Stimulated activated CD4-positive, alpha-beta T cell treated with anti-CD3 and anti-CD28 coated beads, Interleukin-4, amount 100 ng/mL, for 4 hours (primary cell): ENCODE data around the gene HTT.
"Not testable (repeated sequence)": the region's sequence is repeated elsewhere in the genome, so short reads cannot be mapped to it uniquely, and the experiment has no call there.

ENCODE experiments used
- DNase-seq, 2 experiments: peaks; one replicate each; pipeline ENCODE4 v3.0.0-alpha.2; 2020

Gene HTT

DNA sequence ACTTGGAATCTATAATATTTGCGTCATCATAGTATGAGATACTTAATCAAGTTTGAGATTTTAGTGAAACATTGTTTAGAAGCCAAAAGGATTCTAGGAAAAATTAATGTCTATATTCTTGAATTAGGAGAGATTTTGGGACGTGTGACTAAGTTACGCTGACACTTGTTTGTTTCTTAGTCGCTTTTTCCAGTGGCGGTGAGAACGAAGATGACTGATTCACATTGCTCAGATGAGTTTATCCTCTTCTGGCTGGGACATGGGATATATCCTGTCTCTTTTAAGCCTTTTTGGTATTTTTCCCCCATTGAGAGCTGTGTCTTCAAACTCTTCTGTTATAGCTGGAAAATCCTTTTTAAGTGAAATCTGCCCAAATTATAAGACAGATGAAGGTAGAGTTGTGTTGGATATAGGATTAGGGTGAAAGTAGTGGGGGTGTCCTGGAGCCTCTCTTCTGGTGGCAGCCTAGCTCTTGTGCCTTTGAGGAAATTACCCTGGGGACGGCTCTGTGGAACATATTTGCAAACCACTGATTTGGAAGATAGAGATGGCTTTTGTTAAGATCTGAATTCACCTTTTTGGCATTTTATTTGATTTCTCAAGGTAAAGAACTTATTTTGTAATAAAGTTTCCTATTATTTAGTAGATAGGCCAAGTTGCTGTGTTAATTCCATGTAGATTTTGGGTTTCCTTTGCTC lies 49.7 kb downstream of the HTT start:
- no peak for DNase-seq

DNA sequence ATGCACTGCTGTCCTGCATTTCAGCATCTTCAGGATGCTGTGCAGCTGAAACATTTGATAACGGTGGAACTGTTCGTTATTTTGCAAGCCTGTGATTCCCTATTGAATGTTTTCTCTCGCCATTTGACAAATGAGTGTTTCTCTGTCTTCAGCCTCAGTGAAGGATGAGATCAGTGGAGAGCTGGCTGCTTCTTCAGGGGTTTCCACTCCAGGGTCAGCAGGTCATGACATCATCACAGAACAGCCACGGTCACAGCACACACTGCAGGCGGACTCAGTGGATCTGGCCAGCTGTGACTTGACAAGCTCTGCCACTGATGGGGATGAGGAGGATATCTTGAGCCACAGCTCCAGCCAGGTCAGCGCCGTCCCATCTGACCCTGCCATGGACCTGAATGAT lies 52.6 kb downstream of the HTT start:
- no peak for DNase-seq

DNA sequence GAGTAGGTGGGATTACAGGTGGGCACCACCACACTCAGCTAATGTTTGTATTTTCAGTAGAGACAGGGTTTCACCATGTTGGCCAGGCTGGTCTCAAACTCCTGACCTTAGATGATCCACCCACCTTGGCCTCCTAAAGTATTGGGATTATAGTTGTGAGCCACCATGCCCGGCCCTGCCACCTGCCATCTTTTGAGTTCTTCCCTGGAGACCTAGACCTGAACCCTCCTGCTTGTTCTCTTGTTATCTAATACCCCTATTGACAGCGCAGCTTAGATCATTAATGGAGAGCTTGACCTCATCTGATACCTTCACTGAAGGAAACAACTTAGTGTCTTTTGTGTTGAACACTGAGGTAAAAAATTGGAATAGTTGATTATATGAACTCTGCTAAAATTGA lies 53.6 kb downstream of the HTT start:
- DNase-seq: no peak

DNA sequence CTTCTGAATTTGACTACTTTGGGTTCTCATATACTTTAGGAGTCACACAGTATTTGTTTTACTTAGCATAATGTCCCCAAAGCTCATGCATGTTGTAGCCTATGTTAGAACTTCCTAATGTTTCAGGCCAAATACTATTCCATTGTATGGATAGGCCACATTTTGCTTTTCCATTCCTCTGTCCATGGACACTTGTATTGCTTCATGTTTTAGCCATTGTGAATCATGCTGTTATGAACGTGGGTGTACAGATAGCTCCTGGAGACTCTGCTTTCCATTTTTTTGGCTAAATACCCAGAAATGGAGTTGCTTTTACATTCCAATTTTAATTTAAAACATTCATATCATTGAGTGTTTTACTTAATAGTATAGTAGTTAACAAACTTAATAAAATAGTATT lies 54.5 kb downstream of the HTT start:
- DNase-seq: no peak

DNA sequence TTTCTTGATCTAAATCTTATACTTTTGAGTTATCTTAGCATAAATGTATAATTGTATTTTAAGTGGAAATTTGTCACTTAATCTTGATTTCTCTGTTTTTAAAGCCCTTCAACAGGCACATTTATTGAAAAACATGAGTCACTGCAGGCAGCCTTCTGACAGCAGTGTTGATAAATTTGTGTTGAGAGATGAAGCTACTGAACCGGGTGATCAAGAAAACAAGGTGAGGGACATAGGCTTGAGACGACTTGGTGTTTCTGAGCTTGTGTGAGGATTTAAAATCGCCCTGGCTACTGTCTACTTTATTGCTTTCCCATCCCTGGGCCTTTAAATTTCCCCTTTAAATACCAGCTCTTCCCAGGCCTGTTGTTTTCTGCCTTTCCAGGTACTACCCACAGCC lies 55.7 kb downstream of the HTT start:
- no peak for DNase-seq

DNA sequence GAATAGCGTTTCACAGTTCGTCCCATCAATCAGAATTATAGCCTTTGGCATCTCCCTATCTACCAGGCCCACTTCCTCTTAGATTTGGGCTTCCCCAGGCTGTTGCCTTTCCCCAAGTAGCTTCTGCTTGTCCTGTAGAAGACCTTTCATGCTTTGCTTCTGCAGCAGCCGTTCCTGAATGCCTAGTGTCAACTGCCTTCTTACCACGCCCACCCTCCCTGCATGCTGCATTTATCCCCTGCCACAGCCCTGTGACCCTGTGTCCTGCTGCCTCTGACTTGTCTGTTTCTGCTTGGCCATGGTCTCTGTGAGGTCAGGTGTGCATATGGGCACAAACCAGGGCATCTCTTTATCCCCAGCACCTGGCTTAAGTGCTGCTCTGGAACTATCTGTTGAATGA lies 56.3 kb downstream of the HTT start:
- DNase-seq: no peak

DNA sequence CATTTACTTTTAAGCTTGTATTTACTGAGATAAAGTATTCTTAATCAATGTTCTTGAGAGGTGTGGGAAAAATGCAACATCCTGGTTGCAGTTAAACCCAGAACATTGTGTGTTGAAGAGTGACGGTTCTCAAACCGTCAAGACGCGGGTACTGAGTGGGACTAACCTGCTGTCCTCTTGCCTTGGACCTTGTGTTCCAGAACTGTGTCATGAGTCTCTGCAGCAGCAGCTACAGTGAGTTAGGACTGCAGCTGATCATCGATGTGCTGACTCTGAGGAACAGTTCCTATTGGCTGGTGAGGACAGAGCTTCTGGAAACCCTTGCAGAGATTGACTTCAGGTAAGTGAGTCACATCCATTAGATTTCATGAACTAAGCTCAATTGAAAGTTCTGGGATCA lies 59.7 kb downstream of the HTT start:
- no peak for DNase-seq

DNA sequence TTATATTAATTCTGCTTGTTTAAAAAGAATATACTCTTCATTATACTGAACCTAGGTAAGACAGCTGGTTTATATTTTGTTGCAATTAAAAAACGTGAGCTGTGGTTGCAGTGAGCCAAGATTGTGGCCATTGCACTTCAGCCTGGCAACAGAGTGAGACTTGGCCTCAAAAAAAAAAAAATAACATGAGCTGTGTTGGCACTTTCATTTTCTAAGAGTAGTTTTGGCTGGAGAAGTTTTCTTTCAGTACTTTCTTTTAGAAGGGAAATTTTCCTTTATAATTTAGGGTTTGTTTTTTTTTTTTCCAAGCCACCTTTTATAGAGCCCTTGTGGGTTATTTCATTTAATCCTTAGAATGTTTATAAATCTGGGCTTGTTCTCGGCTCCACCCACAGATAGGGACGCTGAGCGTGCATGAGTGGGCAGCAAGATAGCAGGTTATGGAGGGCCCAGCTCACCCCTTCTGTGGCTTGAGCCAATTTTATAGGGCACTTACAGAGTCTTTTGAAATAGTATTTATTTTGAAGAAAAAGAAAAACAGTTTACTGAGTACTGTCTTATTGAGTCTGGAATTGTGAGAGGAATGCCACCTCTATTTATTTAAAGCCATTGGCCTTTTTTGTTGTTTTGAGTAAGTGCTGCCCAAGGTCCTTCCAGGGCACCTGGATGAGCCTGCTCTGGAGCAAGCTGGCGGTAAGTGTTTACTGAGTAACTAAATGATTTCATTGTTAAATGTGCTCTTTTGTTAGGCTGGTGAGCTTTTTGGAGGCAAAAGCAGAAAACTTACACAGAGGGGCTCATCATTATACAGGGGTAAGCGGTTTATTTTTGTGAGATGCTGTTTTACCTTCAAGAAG lies 60.9 kb downstream of the HTT start:
- no peak for DNase-seq

DNA sequence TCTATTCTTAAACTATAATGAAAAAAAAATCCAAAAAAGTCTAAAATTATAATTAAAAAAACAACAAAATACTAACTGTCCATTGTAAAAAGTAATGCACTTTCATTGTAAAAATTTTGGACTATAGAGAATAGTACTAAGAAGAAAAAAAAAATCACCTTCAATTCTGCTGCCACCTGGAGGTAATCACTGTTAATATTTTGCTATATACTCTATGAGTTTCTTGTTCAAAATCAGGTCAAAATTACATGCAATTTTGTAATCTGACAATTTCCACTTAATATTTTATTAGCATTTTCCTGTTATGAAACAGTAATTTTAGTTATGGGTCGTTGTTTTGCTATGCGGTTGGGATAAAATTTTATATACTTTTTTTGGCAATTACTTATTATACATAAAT lies 62.0 kb downstream of the HTT start:
- no peak for DNase-seq

DNA sequence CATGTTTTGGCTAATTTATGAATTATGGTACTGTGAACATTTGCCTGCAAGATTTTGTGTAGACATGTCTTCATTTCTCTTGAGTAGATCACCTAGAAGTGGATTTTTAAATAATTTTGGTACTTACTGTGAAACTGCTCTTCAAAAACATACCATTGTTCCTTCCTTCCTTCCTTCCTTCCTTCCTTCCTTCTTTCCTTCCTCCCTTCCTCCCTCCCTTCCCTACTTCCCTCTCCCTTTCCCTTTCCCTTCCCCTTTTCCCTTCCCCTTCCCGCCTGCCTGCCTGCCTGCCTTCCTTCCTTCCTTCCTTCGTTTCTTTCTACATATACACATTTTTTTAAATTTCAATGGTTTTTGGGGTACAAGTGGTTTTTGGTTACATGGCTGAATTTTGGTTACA lies 63.4 kb downstream of the HTT start:
- no peak for DNase-seq

DNA sequence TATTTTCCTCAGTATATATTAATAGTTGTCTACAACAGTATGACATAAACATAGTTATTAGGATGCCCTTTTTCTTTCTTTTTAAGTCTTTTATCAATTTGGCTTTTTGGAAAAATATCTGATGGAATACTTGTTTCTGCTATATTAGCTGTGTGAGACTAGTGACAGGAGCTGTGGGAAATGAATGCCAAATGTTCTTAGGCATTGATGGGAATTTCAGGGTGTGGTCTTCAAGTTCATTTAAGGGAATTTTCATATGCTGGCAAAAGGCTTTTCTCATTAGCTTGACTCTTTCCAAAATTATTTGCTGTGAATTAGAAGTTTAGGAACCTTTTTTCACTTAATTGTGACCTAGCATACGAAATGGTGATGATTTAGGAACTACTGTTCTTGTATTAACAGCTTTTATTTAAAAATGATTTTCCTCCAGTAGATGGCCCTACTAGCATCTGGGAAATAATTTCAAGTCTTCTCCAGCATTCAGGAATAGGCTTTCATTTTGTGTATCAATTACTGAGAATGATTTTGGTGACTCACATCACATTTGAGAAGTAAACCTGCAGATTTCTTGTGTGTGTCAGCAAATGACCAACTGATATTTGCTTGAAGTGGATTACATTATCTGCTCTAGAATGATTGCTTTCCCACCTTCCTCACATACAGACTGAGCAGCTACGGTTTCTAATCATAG lies 70.9 kb downstream of the HTT start:
- DNase-seq: no peak

DNA sequence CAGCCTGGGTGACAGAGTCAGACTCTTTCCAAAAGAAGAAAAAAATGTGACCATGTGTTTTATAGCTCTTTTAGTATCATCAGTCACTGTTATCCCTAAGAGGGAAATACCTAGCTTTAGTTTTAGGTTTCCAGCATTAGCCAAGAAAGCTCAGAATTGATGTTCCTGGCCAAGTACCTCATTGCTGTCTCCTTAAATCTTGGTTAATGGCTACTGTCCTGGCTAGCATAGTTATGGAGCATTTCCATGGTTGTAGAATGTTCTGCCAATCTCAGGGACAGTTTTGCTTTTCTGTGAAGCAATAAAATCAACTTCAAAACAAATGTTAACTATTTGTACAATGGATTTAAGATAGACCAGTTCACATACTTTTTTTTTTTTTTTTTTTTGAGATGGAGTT lies 74.4 kb downstream of the HTT start:
- DNase-seq: no peak

DNA sequence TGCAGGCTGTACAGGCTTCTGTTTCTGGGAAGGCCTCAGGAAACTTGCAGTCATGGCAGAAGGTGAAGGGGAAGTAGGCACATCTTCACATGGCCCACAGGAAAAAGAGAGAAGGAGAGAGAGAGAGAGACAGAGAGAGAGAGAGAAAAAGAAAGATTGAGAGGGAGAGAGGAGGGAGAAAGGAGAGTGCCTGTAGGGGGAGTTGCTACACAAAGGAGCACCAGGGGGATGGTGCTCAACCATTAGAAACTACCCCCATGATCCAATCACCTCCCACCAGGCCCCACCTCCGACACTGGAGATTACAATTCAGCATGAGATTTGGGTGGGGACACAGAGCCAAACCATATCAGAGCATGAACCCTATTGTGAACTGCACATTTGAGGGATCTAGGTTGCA lies 76.8 kb downstream of the HTT start:
- not testable (repeated sequence) for DNase-seq

DNA sequence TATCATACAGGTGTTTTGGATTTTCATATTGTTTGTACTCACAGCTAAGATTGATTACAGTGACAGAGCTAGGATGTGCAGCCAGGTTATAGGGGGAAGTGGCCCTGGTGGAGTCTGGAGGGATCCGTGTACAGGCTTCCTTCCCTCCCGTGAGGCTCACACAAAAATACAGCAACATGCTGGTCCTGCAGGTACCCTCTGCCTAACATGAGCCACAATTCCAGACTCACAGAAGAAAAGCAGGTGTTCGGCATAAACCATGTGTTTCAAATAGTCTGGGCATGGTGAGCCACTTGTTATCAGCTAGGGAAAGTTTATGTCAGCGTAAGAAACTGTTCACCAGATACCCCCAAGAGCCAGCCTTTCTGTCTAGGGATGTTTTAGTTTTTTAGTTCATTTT lies 82.9 kb downstream of the HTT start:
- DNase-seq: no peak

DNA sequence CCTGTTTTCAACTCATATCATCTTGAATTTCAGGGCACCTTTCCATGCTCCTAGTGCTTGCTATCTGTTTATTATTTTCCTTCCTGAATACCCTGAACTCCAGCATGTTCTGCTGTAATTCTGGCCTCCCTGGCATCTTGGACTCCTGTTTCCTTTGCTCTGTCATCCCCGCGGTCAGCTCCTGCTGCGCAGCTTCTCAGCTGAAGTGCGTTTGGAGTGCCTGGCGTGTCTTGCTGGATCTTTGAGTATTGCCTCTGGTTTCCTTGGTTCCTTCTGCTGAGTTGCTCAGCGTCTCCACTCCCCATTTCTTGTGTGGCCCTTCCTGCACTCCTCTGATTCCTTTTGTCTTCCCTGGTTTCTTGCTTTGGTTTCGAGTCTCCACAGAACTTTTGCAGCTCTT lies 84.4 kb downstream of the HTT start:
- no peak for DNase-seq

DNA sequence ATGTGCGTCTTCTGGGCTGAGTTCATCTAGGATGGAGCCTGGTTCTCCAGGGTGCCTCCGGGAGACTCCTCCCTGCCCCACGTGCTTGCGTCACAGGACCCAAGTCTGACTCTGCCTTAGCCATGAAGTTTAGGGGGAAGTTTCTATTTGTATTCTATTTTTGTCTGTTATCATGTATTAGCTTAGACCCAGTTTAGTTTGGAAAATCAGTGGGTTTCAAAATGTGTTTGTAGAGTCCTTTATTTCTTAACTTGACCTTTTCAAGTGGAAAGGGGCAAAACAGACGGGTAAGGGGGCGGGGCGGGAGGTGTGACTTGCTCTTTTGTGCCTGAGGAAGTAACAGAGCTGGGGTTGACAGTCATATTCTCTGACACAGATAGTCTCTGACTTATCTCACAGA lies 86.0 kb downstream of the HTT start:
- no peak for DNase-seq

DNA sequence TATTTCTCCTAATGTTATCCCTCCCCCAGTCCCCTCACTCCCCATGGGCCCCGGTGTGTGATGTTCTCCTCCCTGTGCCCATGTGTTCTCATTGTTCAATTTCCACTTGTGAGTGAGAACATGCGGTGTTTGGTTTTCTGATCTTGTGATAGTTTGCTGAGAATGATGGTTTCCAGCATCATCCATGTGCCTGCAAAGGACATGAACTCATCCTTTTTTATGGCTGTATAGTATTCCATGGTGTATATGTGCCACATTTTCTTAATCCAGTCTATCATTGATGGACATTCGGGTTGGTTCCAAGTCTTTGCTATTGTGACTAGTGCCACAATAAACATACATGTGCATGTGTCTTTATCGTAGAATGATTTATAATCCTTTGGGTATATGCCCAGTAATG lies 86.6 kb downstream of the HTT start:
- not testable (repeated sequence) for DNase-seq

DNA sequence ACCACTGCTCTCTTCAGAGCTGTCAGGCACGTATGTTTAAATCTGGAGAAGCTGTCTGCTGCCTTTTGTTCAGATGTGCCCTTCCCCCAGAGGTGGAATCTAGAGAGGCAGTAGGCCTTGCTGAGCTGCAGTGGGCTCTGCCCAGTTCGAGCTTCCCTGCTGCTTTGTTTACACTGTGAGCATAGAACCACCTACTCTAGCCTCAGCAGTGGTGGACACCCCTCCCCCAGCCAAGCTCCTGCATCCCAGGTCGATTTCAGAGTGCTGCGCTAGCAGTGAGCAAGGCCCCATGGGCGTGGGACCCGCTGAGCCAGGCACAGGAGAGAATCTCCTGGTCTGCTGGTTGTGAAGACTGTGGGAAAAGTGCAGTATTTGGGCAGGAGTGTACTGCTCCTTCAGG lies 92.0 kb downstream of the HTT start:
- not testable (repeated sequence) for DNase-seq

DNA sequence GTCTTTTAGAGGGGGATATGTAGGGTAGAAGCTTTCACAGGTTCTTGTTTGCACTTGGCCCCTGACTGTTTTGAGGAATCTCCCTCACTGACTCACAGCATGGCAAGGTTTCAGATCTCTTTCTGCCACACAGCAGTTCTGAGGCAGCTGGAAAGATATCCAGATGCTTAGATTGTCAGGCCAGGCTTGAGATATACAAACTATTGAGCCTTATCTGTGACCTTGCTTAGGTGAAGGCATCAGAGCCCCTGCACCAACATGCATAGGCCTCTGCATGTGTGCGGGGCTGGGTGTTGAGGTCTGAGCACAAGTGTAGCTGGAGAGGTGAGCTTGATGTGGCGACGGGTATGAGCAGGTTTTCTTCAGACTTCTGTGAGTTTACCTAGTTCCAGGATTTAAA lies 93.5 kb downstream of the HTT start:
- no peak for DNase-seq

DNA sequence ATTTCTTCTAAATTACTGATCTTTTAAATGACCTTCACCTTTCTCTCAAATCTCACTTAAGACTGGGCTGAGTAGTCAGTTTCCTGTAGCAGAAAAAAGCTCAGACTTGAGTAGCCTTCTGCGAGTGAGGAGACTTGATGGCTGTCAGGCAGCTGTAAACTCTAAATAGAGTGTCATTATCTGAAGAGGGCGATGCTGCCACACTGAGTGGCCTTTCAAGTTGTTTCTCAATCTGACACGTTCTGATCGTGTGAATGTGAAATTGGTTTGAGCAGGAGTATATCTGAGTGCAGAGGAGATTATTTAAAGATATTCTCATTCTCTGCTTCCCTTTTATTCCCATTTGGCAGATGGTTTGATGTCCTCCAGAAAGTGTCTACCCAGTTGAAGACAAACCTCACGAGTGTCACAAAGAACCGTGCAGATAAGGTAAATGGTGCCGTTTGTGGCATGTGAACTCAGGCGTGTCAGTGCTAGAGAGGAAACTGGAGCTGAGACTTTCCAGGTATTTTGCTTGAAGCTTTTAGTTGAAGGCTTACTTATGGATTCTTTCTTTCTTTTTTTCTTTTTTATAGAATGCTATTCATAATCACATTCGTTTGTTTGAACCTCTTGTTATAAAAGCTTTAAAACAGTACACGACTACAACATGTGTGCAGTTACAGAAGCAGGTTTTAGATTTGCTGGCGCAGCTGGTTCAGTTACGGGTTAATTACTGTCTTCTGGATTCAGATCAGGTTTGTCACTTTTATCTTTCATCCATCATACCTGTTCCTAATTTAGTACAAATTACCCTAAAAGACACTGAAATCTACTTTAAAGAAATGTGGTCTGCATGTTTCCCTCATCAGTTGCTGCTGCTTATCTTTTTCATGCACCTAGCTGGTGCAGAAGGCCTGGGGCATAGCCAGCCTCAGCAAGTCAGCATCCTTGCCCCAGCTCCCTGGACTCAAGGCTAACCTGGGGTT lies 100.2 kb downstream of the HTT start:
- no peak for DNase-seq

DNA sequence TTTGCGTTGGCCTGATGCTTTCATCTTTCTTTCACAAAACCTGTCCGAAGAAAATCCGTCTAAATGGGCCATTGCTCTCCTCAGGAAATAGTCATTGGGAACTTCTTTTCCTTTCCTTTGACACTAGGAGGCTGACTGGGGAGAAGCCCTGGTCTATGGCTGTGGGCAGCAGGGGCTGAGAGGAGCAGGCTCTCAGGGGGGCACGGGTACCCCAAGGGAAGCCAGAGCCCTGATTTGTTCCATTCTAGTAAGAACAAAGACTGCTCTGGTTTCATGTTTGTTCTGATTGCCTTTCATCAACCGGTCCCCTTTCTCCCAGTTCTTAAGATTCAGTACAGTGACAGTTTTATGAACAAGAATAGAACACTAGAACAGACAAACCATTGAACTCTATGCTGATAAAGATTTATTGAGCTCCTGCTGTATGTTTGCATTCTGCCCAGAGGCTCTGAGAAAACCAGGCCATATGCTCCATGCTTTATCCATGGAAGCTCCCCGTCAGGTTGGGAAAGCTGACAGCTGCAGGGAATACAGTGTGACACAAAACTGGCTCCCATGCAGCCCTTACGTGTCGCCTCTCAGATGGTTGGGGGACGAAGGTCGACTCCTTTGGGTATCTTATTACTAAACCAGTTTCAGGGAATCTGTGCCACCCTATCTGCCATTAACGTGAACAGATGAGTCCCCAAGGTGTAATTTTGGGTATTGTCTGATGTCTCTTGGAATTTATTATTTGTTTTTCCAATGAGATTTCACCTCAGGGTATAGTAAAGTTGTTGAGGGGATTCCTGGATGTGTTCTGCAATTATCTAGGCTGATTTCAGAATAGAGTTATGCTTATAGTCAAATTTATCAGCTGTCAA lies 102.1 kb downstream of the HTT start:
- DNase-seq: no peak

DNA sequence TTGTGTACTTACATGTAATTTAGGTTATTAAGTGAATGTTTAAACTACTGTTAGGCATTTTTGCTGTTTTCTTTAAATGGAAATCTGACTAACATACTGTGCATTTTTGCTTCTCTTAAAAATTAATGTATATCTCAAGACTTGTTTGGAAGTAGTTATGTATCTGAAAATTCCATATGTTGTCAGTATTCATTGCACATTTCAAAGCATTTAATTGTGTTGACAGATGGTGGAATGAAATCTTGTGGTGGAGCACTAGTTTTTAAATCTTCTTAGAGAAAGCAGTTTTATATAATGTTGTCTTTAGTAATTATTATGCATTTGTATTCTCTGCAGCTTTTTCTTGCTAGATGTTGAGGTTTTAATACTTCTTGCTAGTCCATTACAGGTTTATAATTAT lies 102.9 kb downstream of the HTT start:
- DNase-seq: no peak
